ENCODE measurements around the gene C1QTNF6.

Gene C1QTNF6

DNA sequence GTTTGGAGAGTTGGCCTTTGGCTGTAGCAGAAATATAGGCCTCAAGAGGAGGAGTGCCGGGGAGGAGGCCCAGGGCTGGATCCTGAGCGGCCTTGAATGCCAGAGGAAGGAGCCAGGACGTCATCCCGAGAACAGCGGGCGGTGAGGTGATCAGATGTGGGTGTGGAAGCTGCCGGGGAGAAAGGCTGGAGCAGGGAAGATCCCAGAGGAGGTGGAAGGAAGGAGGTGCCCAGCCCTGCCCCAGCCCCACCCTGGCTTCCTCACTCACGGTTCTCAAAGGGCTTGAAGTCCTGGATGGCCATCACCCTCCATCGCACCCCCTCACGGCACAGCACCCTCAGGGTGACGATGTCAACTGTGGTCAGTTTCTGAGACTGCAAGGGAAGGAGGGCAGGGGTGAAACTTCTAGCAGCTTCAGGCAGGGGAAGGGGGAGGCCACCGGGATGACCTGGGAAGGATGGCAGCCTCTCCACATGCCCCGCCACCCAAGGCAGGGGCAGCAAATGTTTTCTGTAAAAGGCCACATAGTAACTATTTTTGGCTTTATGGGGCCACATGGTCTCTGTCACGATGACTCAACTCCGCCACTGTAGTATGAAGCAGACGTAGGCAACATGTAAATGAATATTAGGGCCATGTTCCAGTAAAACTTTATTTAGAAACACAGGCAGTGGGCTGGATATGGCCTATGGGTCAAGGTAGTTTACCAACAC, 49.0 kb downstream of the C1QTNF6 start:
- DNase-seq (ENCODE audit: low read depth), result no peak
- no peak for TF ChIP-seq CTCF (IDR thresholded peaks at IDR 0.05; ENCODE audit: control insufficient read depth, extremely low read depth, insufficient read depth)
- no peak overlapping the region for H3K4me3 ChIP-seq (ENCODE audit: low read depth, low read length)

DNA sequence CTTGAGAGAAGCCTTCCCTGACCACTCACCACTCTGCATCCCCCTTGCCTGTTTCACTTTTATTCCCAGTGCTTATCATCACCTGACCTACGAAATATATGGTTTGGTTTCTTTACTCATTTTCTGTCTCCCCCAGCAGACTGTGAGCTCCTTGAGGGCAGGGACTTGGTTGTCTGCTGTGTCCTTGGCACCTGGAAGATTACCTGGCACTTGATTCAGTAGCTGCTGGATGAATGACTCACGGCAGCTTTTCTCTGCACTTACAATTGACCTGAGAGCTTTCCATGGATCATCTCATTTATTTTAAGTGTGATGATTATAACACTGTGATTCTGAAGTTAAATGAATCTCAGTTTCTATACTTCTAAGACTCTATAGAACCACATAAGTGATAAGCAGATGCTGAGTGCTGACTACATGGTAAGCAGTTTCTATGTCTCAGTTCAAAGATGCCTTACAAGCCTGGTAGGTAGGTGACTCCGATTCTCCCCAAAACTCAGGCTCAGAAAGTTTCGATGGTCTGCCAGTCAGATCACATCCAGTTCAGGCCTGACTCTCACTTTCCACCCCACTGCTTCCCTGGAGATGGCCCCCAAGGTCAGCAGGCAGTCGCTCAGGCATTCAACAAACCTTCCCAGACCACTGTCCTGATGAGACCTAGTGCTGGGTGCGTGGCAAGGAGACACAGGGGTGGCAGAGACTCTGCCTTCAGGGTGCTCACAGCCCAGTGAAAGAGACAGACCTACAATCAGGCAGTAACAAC, 50.0 kb downstream of the C1QTNF6 start:
- H3K4me3 ChIP-seq (ENCODE audit: low read depth, low read length), result no peak overlapping the region
- TF ChIP-seq CTCF (IDR thresholded peaks at IDR 0.05; ENCODE audit: control insufficient read depth, extremely low read depth, insufficient read depth), result no peak
- no peak for DNase-seq (ENCODE audit: low read depth)

- no peak overlapping the region for H3K4me3 ChIP-seq (ENCODE audit: low read depth, low read length)
- TF ChIP-seq CTCF (IDR thresholded peaks at IDR 0.05; ENCODE audit: control insufficient read depth, extremely low read depth, insufficient read depth), result no peak
- no peak for DNase-seq (ENCODE audit: low read depth)
Measured at GRCh38 chr22:37137131-37137530, 50.9 kb downstream of the C1QTNF6 start.

DNA sequence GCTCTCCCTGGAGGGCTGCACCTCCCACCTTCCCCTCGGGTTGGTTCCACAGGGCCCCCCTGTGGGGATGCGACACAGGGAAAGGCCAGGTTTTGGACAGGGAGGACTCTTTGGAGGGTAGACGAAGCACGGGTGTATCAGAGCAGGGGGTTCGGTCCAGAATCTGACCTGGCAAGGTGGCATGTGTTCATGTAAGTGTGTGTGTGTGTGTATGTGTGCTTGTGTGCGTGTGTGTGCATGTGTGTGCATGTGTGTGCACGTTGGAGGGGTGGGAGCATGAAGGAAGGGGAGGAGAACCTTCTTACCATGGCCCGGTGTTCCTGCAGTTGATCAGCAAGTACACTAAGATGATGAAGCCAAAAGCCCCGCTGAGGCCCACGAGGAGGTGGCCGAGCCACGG, 53.0 kb downstream of the C1QTNF6 start:
- TF ChIP-seq CTCF (IDR thresholded peaks at IDR 0.05; ENCODE audit: control insufficient read depth, extremely low read depth, insufficient read depth), result no peak
- no peak for DNase-seq (ENCODE audit: low read depth)
- H3K4me3 ChIP-seq (ENCODE audit: low read depth, low read length), result no peak overlapping the region

DNA sequence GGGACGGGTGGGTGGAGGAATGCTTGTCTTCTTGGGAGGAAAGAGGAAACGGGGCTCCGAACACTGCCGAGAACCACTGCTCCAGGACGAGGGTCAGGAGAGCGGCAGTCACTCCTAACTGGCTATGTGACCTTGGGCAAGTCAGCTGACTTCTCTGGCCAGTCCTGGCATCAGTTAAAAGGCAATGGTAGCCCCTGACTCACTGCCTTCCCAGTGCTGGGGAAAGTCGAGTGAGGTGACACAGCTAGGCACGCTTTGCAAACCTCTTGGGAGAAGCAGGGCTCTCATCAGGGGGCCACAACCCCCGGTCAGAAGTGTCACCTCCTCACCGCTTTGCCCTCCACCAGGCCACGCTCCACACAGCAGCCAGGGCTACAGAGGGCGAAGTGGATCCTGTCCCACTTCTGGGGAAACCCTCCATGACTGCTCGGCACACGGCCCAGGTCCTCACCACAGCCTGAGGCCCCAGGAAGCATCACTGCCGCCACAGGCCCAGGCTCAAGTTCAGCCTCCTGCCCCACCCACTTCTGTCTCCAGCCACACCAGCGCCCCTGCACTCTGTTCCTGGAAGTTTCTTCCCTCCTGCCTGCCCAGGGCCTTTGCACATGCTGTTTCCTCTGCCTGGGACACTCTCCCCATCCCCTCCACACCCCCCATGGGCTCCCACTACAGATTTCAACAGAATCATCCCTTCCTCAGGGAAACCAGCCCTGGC, 54.6 kb downstream of the C1QTNF6 start:
- no peak for TF ChIP-seq CTCF (IDR thresholded peaks at IDR 0.05; ENCODE audit: control insufficient read depth, extremely low read depth, insufficient read depth)
- no peak for DNase-seq (ENCODE audit: low read depth)
- H3K4me3 ChIP-seq (ENCODE audit: low read depth, low read length), result no peak overlapping the region

DNA sequence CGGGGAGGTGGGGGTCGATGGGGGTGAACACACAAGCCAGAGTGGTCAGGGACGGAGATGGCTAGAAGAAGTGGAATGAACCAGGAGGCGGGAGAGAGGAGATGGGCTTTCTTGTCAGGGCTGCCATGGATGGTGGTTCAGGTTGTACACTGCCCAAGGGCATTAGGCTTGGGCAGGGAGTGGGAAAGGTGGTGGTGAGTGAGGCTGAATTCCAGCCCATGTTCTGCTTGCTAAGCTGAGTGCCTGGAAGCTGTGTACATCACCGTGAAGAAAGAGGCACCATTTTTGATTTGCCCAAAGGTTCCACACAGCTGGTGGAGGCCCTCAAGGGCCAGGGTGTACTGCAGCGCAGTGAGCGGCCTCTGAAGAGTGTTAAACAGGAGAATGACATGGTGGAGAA, 55.3 kb downstream of the C1QTNF6 start:
- no peak for DNase-seq (ENCODE audit: low read depth)
- TF ChIP-seq CTCF (IDR thresholded peaks at IDR 0.05; ENCODE audit: control insufficient read depth, extremely low read depth, insufficient read depth), result no peak
- no peak overlapping the region for H3K4me3 ChIP-seq (ENCODE audit: low read depth, low read length)

Data from LNCaP clone FGC (cell line).